Tibial nerve (tissue), 4 donors: ENCODE results near the gene RAD51. TPM values are rescaled to one million over a fixed set of nuclear protein-coding genes. Genes with fewer than 3 reads are reported as not detected.

Experiments
- DNase-seq, 2 donors: peaks; one replicate each; pipeline ENCODE4 v3.0.0-alpha.2; 2019; ENCODE audit warnings: low spot score in 2 of 2
- H3K27ac ChIP-seq, 4 donors: fragments of 200-600 bp; sonication (generic) in 3 of 4; one replicate each; pipeline ENCODE4 v1.5.1; 2017 to 2019; ENCODE audit warnings: mild to moderate bottlenecking in 1 of 4
- H3K27me3 ChIP-seq, 2 donors: fragments of 200-600 bp; sonication (generic) in 1 of 2; one replicate each; pipeline versions ENCODE4 v1.5.1 to v1.6.0; 2017 to 2019
- H3K36me3 ChIP-seq, 3 donors: fragments of 200-600 bp; sonication (generic); one replicate each; pipeline ENCODE4 v1.5.1; 2018 to 2019
- H3K4me1 ChIP-seq, 4 donors: fragments of 200-600 bp; sonication (generic) in 3 of 4; one replicate each; pipeline ENCODE4 v1.5.1; 2017 to 2019
- H3K4me3 ChIP-seq, 4 donors: fragments of 200-600 bp; sonication (generic) in 3 of 4; one replicate each; pipeline ENCODE4 v1.5.1; 2017 to 2019; ENCODE audit warnings: mild to moderate bottlenecking in 1 of 4, moderate library complexity in 1 of 4
- H3K9me3 ChIP-seq, 4 donors: fragments of 200-600 bp; sonication (generic) in 3 of 4; one replicate each; pipeline ENCODE4 v1.5.1; 2017 to 2019
- CTCF ChIP-seq, 5 experiments: fragments of 200-600 bp in 3 of 5; fragments of 450-650 bp in 2 of 5; sonication (generic) in 3 of 5; IDR thresholded peaks; one replicate each; pipeline ENCODE4 v1.5.1; 2016 to 2019; ENCODE audit warnings: antibody characterized with exemption in 5 of 5, mild to moderate bottlenecking in 3 of 5, moderate library complexity in 2 of 5
- EP300 ChIP-seq, 2 donors: sonication (generic); formaldehyde crosslinking; IDR thresholded peaks; one replicate each; pipeline ENCODE4 v1.6.1; 2017; ENCODE audit warnings: antibody characterized with exemption in 2 of 2, mild to moderate bottlenecking in 1 of 2
- POLR2A ChIP-seq, 2 donors: fragments of 450-650 bp; IDR thresholded peaks; one replicate each; pipeline ENCODE4 v1.6.1; 2017; ENCODE audit warnings: antibody characterized with exemption in 2 of 2, mild to moderate bottlenecking in 2 of 2, moderate library complexity in 2 of 2
- WGBS, 2 donors: methylation state at CpG; one replicate each; pipeline ENCODE4 v1.1.5; 2018; 5-methylcytosine and 5-hydroxymethylcytosine counted together
- total RNA-seq, 4 donors: library from RNA; depleted of rRNA; stranded (reverse); fragments of >200 nt; gene quantifications; one replicate each; pipeline ENCODE4 v1.1.0, GENCODE V29; 2016

RAD51 gene
- total RNA-seq, 4 donors from 2014 or later, result 0.42 to 0.59 TPM; not detected in 2

- H3K4me3 ChIP-seq, result no peak overlapping the region
- H3K27ac ChIP-seq, result no peak overlapping the region
- WGBS, 2 donors, result 91 to 94% methylated on average over 7 of the region's 7 CpGs
- no peaks in the 10 kb centered on the region for H3K4me1 ChIP-seq
- no peaks in the 10 kb centered on the region for H3K9me3 ChIP-seq
- no peak for DNase-seq
- TF ChIP-seq EP300 (IDR thresholded peaks at IDR 0.05) (no peak), POLR2A (IDR thresholded peaks at IDR 0.05) (no peak), CTCF (IDR thresholded peaks at IDR 0.05) (no peak)
- no peaks in the 10 kb centered on the region for H3K36me3 ChIP-seq
- no peaks in the 10 kb centered on the region for H3K27me3 ChIP-seq
These were observed 7.1 kb downstream of the RAD51 start for GRCh38 chr15:40702077-40702476.

GRCh38 chr15:40706121-40706520, 11.1 kb downstream of the RAD51 start:
- Histone ChIP-seq H3K4me1 (no peaks in the 10 kb centered on the region), H3K4me3 (no peak overlapping the region), H3K27me3 (no peaks in the 10 kb centered on the region), H3K36me3 (no peaks in the 10 kb centered on the region), H3K9me3 (no peaks in the 10 kb centered on the region), H3K27ac (no peak overlapping the region)
- no peak for DNase-seq
- TF ChIP-seq POLR2A (IDR thresholded peaks at IDR 0.05), result no peak
- no peak for TF ChIP-seq CTCF (IDR thresholded peaks at IDR 0.05)
- WGBS, 2 donors, result 96 to 98% methylated on average over 2 of the region's 2 CpGs

- Histone ChIP-seq H3K4me1 (no peaks in the 10 kb centered on the region), H3K27me3 (no peaks in the 10 kb centered on the region), H3K9me3 (no peaks in the 10 kb centered on the region), H3K27ac (no peak overlapping the region), H3K4me3 (no peak overlapping the region), H3K36me3 (no peaks in the 10 kb centered on the region)
- DNase-seq, result no peak
- TF ChIP-seq EP300 (IDR thresholded peaks at IDR 0.05), result no peak
- no peak for TF ChIP-seq POLR2A (IDR thresholded peaks at IDR 0.05)
- TF ChIP-seq CTCF (IDR thresholded peaks at IDR 0.05), result no peak
- WGBS, 2 donors, result 49 to 95% methylated on average over 2 of the region's 2 CpGs
These were observed 19.2 kb downstream of the RAD51 start for GRCh38 chr15:40714144-40714543.

- no peak overlapping the region for H3K27ac ChIP-seq
- 92 to 93% methylated on average over 6 of the region's 6 CpGs for WGBS, 2 donors
- H3K9me3 ChIP-seq, result no peaks in the 10 kb centered on the region
- TF ChIP-seq POLR2A (IDR thresholded peaks at IDR 0.05) (no peak), EP300 (IDR thresholded peaks at IDR 0.05) (no peak), CTCF (IDR thresholded peaks at IDR 0.05) (no peak)
- no peaks in the 10 kb centered on the region for H3K4me1 ChIP-seq
- H3K36me3 ChIP-seq, result no peaks in the 10 kb centered on the region
- H3K4me3 ChIP-seq, result no peak overlapping the region
- no peaks in the 10 kb centered on the region for H3K27me3 ChIP-seq
- DNase-seq, result no peak
These were observed 21.2 kb downstream of the RAD51 start for GRCh38 chr15:40716165-40716564.

- no peaks in the 10 kb centered on the region for H3K9me3 ChIP-seq
- no peak overlapping the region for H3K4me3 ChIP-seq
- H3K27me3 ChIP-seq, result no peaks in the 10 kb centered on the region
- WGBS, 2 donors, result 82 to 83% methylated on average over 1 of the region's 1 CpG
- no peaks in the 10 kb centered on the region for H3K36me3 ChIP-seq
- H3K4me1 ChIP-seq, result no peaks in the 10 kb centered on the region
- TF ChIP-seq CTCF (IDR thresholded peaks at IDR 0.05), result no peak
- TF ChIP-seq POLR2A (IDR thresholded peaks at IDR 0.05), result no peak
- TF ChIP-seq EP300 (IDR thresholded peaks at IDR 0.05), result no peak
- no peak overlapping the region for H3K27ac ChIP-seq
- no peak for DNase-seq
These were observed 26.7 kb downstream of the RAD51 start for GRCh38 chr15:40721701-40722100.
